LNCAP (cell line): Measurements from ENCODE around the gene SCN11A.

ENCODE experiments used
- CTCF ChIP-seq: fragments of 450-650 bp; IDR thresholded peaks from 2 replicates; pipeline ENCODE4 v1.5.1; 2017; ENCODE audit warnings: mild to moderate bottlenecking

SCN11A gene

GRCh38 chr3:39051649-39052561 is at the start of gene SCN11A, which contains the start of gene WDR48:
Gene SCN11A, minus strand, starts transcription at chr3:39051944. Its CDS starts 101,582 bp downstream, at chr3:38950362.
Gene WDR48, plus strand, starts transcription at chr3:39052016. Its CDS starts 10 bp downstream, at chr3:39052026.
- TF ChIP-seq CTCF = no peak

- TF ChIP-seq CTCF = peak; percentile 75
These were observed 49.4 kb upstream of the SCN11A start for GRCh38 chr3:39101022-39101689.

- TF ChIP-seq CTCF = no peak
These were observed 48.7 kb upstream of the SCN11A start for GRCh38 chr3:39100500-39100886.

- TF ChIP-seq CTCF = no peak
These were observed 48.2 kb upstream of the SCN11A start for GRCh38 chr3:39099738-39100499.

- TF ChIP-seq CTCF = no peak
These were observed 47.5 kb upstream of the SCN11A start for GRCh38 chr3:39099242-39099641.

- TF ChIP-seq CTCF = no peak
These were observed 46.8 kb upstream of the SCN11A start for GRCh38 chr3:39098473-39099000.
